ENCODE results near the gene CCL25. TPM values are rescaled to one million over a fixed set of nuclear protein-coding genes. Genes with fewer than 3 reads are reported as not detected.

The CCL25 gene
- total RNA-seq, 1 experiment from 2014 or later, result not detected

DNA sequence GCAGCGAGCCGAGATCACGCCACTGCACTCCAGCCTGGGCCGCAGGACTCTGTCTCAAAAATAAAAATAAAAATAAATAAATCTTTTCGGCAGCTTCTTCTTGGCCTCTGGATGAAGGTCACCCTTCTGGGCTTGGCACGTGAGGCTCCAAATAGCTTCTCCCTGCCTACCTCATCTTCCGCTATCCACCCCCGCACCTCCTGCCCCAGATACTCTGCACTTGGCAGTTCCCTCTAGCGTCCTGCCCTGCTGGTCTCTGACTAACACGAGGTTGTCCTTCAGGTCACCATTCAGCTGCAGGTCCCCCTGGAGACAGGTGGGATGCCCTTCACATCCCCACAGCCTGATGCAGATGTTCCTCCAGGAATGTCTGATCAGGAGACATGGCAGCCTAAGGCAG is 8.5 kb upstream of the CCL25 start:
- DNase-seq (ENCODE audit: unreplicated experiment), result no peak
- POLR2A ChIA-PET, result no interaction called here
- no TSS peak for BruUV-seq (replicated peaks)
- no peak overlapping the region for H3K27ac Mint-ChIP-seq (ENCODE audit: low read depth, unreplicated experiment)
- no peak overlapping the region for H3K4me3 Mint-ChIP-seq (ENCODE audit: unreplicated experiment)
- no peaks in the 10 kb centered on the region for H3K27me3 Mint-ChIP-seq (ENCODE audit: insufficient read depth, unreplicated experiment)
- H3K36me3 Mint-ChIP-seq (ENCODE audit: insufficient read depth, unreplicated experiment), result no peaks in the 10 kb centered on the region
- H3K4me1 Mint-ChIP-seq (ENCODE audit: insufficient read depth, unreplicated experiment), result no peaks in the 10 kb centered on the region
- CTCF ChIA-PET, result interaction anchor here (0.6 kb wide), 1 partner anchor 610 kb away, joined by 3 read pairs; no protein-coding TSS in a partner anchor
- TF ChIP-seq, protein P1, sequence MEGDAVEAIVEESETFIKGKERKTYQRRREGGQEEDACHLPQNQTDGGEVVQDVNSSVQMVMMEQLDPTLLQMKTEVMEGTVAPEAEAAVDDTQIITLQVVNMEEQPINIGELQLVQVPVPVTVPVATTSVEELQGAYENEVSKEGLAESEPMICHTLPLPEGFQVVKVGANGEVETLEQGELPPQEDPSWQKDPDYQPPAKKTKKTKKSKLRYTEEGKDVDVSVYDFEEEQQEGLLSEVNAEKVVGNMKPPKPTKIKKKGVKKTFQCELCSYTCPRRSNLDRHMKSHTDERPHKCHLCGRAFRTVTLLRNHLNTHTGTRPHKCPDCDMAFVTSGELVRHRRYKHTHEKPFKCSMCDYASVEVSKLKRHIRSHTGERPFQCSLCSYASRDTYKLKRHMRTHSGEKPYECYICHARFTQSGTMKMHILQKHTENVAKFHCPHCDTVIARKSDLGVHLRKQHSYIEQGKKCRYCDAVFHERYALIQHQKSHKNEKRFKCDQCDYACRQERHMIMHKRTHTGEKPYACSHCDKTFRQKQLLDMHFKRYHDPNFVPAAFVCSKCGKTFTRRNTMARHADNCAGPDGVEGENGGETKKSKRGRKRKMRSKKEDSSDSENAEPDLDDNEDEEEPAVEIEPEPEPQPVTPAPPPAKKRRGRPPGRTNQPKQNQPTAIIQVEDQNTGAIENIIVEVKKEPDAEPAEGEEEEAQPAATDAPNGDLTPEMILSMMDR (IDR thresholded peaks at IDR 0.05; ENCODE audit: unreplicated experiment), result no peak
- H3K9me3 Mint-ChIP-seq (ENCODE audit: unreplicated experiment), result no peaks in the 10 kb centered on the region
- intact Hi-C loops (cut with micrococcal nuclease), result no loop called here

DNA sequence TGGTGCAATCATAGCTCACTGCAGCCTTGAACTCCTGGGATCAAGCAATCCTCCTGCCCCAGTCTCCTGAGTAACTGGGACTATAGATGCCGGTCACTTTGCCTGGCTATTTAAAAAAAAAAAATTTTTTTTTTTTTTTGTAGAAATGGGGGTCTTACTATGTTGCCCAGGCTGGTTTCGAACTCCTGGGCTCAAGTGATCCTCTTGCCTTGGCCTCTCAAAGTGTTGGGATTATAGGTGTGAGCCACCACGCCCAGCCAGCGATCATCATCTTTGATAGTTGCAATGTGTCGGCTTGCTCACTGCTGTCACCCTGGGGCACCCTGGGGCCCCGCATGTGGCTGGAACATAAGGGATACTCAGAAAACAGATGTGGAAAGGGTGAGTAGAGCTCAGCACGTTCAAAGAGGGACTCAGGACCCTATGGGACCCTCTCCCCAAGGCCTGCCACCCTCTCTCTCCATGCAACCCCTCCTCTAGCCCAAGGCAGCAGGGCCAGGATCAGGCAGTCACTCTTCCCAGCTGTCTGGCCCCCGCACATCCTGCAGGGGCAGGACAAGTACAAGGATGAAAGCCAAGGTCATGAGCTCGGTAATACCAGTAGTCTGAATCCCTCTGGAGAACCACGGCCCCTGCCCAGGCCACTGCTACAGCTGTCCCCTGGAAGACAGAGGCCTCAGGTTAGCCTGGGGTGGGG is 6.5 kb upstream of the CCL25 start:
- no peaks in the 10 kb centered on the region for H3K4me1 Mint-ChIP-seq (ENCODE audit: insufficient read depth, unreplicated experiment)
- intact Hi-C loops (cut with micrococcal nuclease), result no loop called here
- no peak overlapping the region for H3K4me3 Mint-ChIP-seq (ENCODE audit: unreplicated experiment)
- ChIA-PET POLR2A (interaction anchor here (0.5 kb wide), 1 partner anchor 10 kb away, joined by 4 read pairs; no protein-coding TSS in a partner anchor), CTCF (interaction anchor here (0.7 kb wide), 1 partner anchor 92 kb away, joined by 3 read pairs; no protein-coding TSS in a partner anchor)
- DNase-seq (ENCODE audit: unreplicated experiment), result no peak
- TF ChIP-seq, protein P1 (IDR thresholded peaks at IDR 0.05; ENCODE audit: unreplicated experiment), result no peak
- no peaks in the 10 kb centered on the region for H3K9me3 Mint-ChIP-seq (ENCODE audit: unreplicated experiment)
- no peaks in the 10 kb centered on the region for H3K36me3 Mint-ChIP-seq (ENCODE audit: insufficient read depth, unreplicated experiment)
- BruUV-seq (replicated peaks), result no TSS peak
- no peaks in the 10 kb centered on the region for H3K27me3 Mint-ChIP-seq (ENCODE audit: insufficient read depth, unreplicated experiment)
- H3K27ac Mint-ChIP-seq (ENCODE audit: low read depth, unreplicated experiment), result no peak overlapping the region

DNA sequence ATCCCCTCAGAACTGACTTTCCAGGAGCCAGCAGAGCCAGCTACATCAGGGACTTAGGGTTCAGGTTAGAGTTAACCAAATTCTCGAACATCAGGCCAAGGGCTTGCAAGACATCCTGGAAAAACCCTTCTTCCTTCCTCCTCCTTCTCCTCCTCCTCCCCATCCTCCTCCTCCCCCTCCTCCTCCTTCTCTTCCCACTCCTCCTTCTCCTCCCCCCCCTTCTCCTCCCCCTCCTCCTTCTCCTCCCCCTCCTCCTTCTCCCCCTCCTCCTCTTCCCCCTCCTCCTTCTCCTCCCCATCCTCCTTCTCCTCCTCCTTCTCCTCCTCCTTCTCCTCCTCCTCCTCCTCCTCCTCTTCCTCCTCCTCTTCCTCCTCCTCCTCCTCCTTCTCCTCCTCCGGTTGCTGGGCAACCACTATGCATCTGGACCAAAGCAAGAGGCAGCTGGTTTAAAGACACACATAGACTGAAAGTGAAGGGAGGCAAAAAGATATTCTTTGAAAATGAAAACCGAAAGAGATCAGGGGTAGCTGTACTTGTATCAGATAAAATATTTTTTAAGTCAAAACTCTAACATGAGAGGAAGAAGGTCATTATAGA is 5.9 kb upstream of the CCL25 start:
- POLR2A ChIA-PET, result interaction anchor here (0.5 kb wide), 1 partner anchor 9 kb away, joined by 4 read pairs; no protein-coding TSS in a partner anchor
- H3K27me3 Mint-ChIP-seq (ENCODE audit: insufficient read depth, unreplicated experiment), result no peaks in the 10 kb centered on the region
- no peak overlapping the region for H3K4me3 Mint-ChIP-seq (ENCODE audit: unreplicated experiment)
- TF ChIP-seq, protein P1 (IDR thresholded peaks at IDR 0.05; ENCODE audit: unreplicated experiment), result no peak
- no peaks in the 10 kb centered on the region for H3K9me3 Mint-ChIP-seq (ENCODE audit: unreplicated experiment)
- DNase-seq (ENCODE audit: unreplicated experiment), result no peak
- BruUV-seq (replicated peaks), result no TSS peak
- no peaks in the 10 kb centered on the region for H3K4me1 Mint-ChIP-seq (ENCODE audit: insufficient read depth, unreplicated experiment)
- no peaks in the 10 kb centered on the region for H3K36me3 Mint-ChIP-seq (ENCODE audit: insufficient read depth, unreplicated experiment)
- CTCF ChIA-PET, result no interaction called here
- intact Hi-C loops (cut with micrococcal nuclease), result no loop called here
- H3K27ac Mint-ChIP-seq (ENCODE audit: low read depth, unreplicated experiment), result no peak overlapping the region

DNA sequence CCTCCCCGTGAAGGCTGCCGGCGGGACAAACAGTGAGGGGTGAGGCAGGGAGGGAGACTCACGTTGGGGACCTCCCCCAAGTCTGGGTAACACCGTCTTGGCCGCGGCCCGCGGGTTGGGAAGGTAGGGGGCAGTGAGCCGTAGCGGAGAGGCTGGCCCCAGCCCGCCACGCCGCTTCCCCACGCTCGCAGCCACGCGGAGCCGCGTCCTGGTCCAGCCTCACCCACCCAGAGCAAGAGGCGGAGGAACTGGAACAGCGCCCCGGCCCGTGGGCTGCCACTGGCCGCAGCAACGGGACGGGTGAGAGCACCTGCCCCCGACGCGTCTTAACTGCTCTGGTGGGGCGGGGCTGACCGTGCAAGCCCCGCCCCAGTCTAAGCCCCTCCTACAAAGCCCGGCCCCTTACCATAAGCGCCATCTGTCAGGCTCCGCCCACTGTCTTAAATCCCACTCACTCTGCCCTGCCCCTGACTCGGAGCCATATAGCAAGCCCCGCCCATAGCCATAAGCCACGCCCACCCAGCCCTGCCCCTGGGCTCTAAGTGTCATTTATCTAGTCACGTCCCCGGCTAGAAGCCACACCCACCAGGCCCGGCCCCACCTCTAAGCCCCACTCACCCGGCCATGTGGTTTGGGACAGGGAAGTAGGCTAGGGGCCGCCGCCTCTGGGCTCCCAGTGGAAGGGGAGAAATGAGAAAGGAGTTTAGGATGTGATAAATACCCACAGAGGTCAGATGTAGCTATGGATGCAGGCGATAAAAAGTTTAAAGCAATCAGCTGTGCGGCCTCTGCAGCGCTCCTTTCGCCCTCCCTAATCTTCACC is 2.1 kb upstream of the CCL25 start:
- intact Hi-C loops (cut with micrococcal nuclease), result no loop called here
- no peaks in the 10 kb centered on the region for H3K4me1 Mint-ChIP-seq (ENCODE audit: insufficient read depth, unreplicated experiment)
- POLR2A ChIA-PET, result no interaction called here
- no peak overlapping the region for H3K27ac Mint-ChIP-seq (ENCODE audit: low read depth, unreplicated experiment)
- TF ChIP-seq, protein P1 (IDR thresholded peaks at IDR 0.05; ENCODE audit: unreplicated experiment), result no peak
- no peaks in the 10 kb centered on the region for H3K9me3 Mint-ChIP-seq (ENCODE audit: unreplicated experiment)
- peak; percentile 68 for DNase-seq (ENCODE audit: unreplicated experiment)
- H3K4me3 Mint-ChIP-seq (ENCODE audit: unreplicated experiment), result no peak overlapping the region
- CTCF ChIA-PET, result no interaction called here
- no peaks in the 10 kb centered on the region for H3K36me3 Mint-ChIP-seq (ENCODE audit: insufficient read depth, unreplicated experiment)
- H3K27me3 Mint-ChIP-seq (ENCODE audit: insufficient read depth, unreplicated experiment), result no peaks in the 10 kb centered on the region
- BruUV-seq (replicated peaks), result no TSS peak
